ENCODE measurements around the gene WFDC5. TPM values are rescaled to one million over a fixed set of nuclear protein-coding genes. Genes with fewer than 3 reads are reported as not detected.
"Not testable (repeated sequence)": the region's sequence is repeated elsewhere in the genome, so short reads cannot be mapped to it uniquely, and the experiment has no call there.

WFDC5 gene, protein sequence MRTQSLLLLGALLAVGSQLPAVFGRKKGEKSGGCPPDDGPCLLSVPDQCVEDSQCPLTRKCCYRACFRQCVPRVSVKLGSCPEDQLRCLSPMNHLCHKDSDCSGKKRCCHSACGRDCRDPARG
- total RNA-seq (2014; rRNA removed; shearing (Covaris generic)), result not detected in 2 replicates
- not detected in 2 replicates for polyA plus RNA-seq (2015; cell fraction: cytosol; rRNA removed)
- polyA plus RNA-seq (2015; cell fraction: nucleus; rRNA removed), result not detected in 2 replicates

DNA sequence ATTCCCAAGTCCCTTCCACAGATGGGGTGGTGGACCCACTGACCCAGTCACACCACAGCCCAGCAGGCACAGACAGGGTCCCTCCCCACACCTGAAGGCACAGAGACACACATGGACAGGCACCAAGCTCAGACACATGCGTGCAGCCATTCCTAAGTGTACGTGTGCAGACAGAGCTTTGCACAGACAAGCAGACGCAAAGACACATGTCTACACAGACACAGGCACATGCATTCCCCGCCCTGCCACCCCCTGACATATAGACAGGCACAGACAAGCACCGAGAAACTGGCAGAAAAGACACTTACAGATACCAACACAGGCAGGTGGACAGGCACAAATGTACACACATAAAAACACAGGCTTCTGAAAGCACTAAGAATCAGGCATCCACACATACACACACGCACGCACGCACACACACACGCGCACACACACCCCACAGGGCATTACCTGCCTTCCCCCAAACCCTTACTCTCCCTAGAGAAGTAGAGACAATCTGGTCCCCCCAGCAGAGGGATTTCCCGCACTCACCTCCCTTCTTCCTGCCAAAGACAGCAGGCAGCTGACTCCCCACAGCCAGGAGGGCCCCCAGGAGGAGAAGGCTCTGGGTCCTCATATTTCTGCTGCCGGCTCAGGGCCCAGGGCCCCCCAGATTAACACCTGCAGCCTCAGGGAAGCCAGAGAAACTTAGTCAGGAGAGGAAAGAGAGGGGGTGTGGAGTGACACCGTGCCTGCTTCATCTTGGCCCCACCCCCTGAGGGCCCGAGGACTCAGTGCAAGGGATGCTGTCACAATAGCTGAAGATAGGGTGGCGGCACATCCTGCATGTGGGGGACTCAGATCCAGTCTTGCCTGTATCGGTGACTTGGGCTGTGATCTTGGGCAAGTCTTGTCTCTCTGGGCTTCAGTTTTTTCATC, at the start of gene WFDC5:
WFDC5 (minus strand) TSS at position 710 of the 921 bp plus-strand sequence; CDS start at position 619, 91 bp downstream.
- in situ Hi-C loops (cut with HindIII; ENCODE audit: low pct_unique_long_range_greater_than_20kb, low sequenced_read_pairs), result no loop called here
- no peak for DNase-seq (ENCODE audit: low read depth, low spot score)

DNA sequence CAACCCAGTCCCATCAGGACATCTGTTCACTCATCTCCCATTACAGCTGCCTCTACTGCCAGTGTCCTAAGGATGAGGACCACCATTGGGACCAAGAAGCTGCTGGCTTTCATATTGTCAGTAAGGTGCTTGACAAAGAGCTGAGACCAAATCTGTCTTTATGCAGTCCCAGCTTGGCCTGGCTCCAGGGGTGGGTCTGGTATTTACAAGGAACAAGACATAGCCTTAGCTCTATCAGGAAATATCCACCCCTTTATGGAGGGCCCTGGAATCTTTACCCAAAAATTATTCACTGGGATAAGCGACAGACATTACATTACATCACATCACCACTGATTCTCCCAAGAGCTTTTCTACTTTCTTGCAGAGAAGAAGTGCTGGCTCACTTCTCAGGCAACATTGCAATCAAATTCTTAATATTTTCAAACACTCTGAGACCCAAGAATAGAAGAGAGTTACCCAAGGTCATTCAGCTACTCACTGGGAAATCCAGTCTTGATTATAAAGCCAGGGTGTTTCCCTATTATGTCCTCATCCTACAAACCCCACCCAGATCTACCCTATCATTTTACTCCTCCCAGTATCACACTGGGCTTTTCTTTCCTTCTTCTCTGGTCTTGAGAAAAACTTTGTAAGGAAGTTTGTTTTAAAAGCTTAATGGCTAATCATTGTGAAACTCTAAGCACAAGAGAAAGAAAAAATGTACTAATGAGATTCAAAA, 48.3 kb upstream of the WFDC5 start:
- in situ Hi-C loops (cut with HindIII; ENCODE audit: low pct_unique_long_range_greater_than_20kb, low sequenced_read_pairs), result no loop called here
- no peak for DNase-seq (ENCODE audit: low read depth, low spot score)

GRCh38 chr20:45157962-45158361, 43.0 kb upstream of the WFDC5 start:
- peak; percentile 98 for DNase-seq (ENCODE audit: low read depth, low spot score)
- in situ Hi-C loops (cut with HindIII; ENCODE audit: low pct_unique_long_range_greater_than_20kb, low sequenced_read_pairs), result no loop called here

- in situ Hi-C loops (cut with HindIII; ENCODE audit: low pct_unique_long_range_greater_than_20kb, low sequenced_read_pairs), result no loop called here
- DNase-seq (ENCODE audit: low read depth, low spot score), result no peak
Measured at GRCh38 chr20:45156713-45157112, 41.7 kb upstream of the WFDC5 start.

- DNase-seq (ENCODE audit: low read depth, low spot score); in situ Hi-C loops (cut with HindIII; ENCODE audit: low pct_unique_long_range_greater_than_20kb, low sequenced_read_pairs): not testable (repeated sequence)
Measured at GRCh38 chr20:45154794-45155193, 39.8 kb upstream of the WFDC5 start.

DNA sequence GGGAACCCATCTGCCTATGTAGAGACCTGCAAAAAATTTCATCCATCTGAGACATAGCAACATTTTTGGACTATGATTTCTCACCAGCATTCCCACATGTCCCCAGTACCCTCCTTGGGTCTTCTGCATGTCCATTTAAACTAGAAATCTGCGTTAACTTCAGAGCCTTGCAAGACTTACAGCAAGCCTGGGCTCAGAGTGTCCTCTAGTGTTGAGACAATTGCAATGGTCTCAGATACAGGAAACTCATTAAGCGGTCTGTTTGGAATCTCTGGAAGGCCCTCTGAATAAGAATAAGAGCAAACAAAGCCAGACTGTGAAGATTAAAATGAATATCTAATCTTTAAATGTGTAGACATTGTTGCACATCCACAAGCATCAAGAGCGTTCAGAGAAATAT, 39.2 kb upstream of the WFDC5 start:
- DNase-seq (ENCODE audit: low read depth, low spot score), result peak; percentile 48
- in situ Hi-C loops (cut with HindIII; ENCODE audit: low pct_unique_long_range_greater_than_20kb, low sequenced_read_pairs), result no loop called here

GRCh38 chr20:45153752-45154151, 38.8 kb upstream of the WFDC5 start:
- in situ Hi-C loops (cut with HindIII; ENCODE audit: low pct_unique_long_range_greater_than_20kb, low sequenced_read_pairs), result no loop called here
- no peak for DNase-seq (ENCODE audit: low read depth, low spot score)

- no peak for DNase-seq (ENCODE audit: low read depth, low spot score)
- in situ Hi-C loops (cut with HindIII; ENCODE audit: low pct_unique_long_range_greater_than_20kb, low sequenced_read_pairs), result no loop called here
Measured at GRCh38 chr20:45153147-45153546, 38.2 kb upstream of the WFDC5 start.

GRCh38 chr20:45152405-45152804, 37.4 kb upstream of the WFDC5 start:
- in situ Hi-C loops (cut with HindIII; ENCODE audit: low pct_unique_long_range_greater_than_20kb, low sequenced_read_pairs), result no loop called here
- DNase-seq (ENCODE audit: low read depth, low spot score), result no peak

GRCh38 chr20:45149062-45149461, 34.1 kb upstream of the WFDC5 start:
- DNase-seq (ENCODE audit: low read depth, low spot score), result no peak
- in situ Hi-C loops (cut with HindIII; ENCODE audit: low pct_unique_long_range_greater_than_20kb, low sequenced_read_pairs), result no loop called here

DNA sequence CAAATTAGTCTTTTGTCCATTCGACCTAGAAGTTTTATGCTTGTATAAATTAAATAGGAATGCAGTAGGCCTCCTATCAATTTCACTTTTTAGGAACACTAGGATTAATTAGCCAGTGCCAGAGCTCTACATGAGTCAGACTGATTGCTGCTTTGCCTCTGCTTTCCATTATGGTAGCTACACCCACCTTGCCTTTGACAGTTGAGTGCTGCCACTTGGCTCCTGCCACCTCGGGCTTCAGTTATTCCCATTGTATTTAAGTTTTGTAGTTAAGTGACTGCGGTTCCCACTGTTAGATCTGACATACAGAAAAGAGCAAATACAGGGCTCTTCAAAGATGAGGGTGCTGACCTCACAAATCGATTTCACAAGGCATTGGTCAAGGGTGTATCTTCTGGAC, 25.9 kb upstream of the WFDC5 start:
- no peak for DNase-seq (ENCODE audit: low read depth, low spot score)
- in situ Hi-C loops (cut with HindIII; ENCODE audit: low pct_unique_long_range_greater_than_20kb, low sequenced_read_pairs), result no loop called here

DNA sequence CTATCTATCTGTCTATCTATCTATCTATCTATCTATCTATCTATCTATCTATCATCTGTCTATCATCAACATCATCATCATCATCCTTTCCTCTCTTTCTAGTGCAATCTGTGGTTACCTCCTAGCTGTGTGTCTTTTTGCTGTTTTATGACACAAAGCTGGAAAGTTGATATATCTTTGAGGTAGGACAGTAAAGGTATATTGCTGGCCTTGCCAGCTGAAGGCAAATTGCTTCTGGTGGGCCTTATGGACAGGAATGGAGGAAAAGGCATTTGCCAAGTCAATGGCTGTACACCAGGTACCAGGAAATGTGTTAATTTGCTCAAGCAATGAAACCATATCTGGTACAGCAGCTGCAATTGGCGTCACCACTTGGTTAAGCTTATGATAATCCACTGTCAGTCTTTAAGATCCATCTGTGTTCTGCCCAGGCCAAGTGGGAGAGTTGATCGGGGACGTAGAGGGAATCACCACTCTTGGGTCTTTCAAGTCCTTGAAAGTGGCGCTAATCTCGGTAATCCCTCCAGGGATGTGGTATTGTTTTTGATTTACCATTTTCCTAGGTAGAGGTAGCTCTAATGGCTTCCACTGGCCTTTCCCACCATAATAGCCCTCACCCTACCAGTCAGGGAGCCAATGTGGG, 24.9 kb upstream of the WFDC5 start:
- in situ Hi-C loops (cut with HindIII; ENCODE audit: low pct_unique_long_range_greater_than_20kb, low sequenced_read_pairs); DNase-seq (ENCODE audit: low read depth, low spot score): not testable (repeated sequence)

GRCh38 chr20:45138561-45139300, 23.8 kb upstream of the WFDC5 start:
- in situ Hi-C loops (cut with HindIII; ENCODE audit: low pct_unique_long_range_greater_than_20kb, low sequenced_read_pairs), result no loop called here
- DNase-seq (ENCODE audit: low read depth, low spot score), result peak; percentile 62

GRCh38 chr20:45136911-45137310, 21.9 kb upstream of the WFDC5 start:
- in situ Hi-C loops (cut with HindIII; ENCODE audit: low pct_unique_long_range_greater_than_20kb, low sequenced_read_pairs), result no loop called here
- DNase-seq (ENCODE audit: low read depth, low spot score), result no peak

DNA sequence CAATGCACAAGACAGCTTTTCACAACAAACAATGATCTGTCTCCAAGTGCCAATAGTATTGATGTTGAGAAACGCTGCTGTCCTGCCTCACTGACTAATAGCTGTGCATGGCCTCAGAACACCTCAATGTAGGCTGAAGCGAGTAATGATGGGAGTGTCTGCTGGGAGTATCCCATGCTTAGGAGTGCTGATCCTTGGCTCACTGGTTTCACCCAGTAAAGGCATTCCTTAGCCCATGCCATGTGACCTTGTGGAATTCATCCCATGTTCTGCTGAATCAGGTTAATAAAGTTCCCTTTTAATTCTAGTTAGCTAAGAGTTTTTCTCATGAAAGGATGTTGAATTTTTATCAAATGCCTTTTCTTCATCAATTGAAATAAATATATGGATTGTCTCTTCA, 13.1 kb upstream of the WFDC5 start:
- in situ Hi-C loops (cut with HindIII; ENCODE audit: low pct_unique_long_range_greater_than_20kb, low sequenced_read_pairs), result no loop called here
- no peak for DNase-seq (ENCODE audit: low read depth, low spot score)

DNA sequence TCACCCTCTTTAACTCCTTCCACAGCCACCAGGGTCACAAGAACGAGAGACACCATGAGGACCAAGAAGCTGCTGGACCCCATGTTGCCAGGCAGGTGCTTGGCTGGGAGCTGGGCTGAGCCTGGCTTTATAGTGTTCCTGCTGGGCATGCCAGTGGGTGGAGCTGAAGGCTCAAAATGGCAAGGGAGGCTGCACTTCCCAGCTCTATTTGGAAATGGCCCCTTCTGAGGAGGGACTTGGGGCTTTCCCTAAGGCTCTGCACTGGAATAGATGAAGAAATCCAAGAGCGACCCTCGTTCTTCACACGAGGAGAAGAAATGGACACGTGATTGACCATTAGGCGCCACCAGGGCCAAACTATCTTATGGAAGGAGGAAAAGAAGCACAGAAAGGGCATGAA, 9.4 kb upstream of the WFDC5 start, which contains the start of gene WFDC12:
WFDC12 (minus strand) TSS at position 101 of the 400 bp plus-strand sequence; CDS start at position 83, 18 bp downstream.
- in situ Hi-C loops (cut with HindIII; ENCODE audit: low pct_unique_long_range_greater_than_20kb, low sequenced_read_pairs), result no loop called here
- no peak for DNase-seq (ENCODE audit: low read depth, low spot score)

- in situ Hi-C loops (cut with HindIII; ENCODE audit: low pct_unique_long_range_greater_than_20kb, low sequenced_read_pairs), result no loop called here
- no peak for DNase-seq (ENCODE audit: low read depth, low spot score)
Measured at GRCh38 chr20:45121388-45121787, 6.4 kb upstream of the WFDC5 start.

Data from SK-MEL-5 (cell line).